Activated CD4-positive, CD25-positive, alpha-beta regulatory T cell treated with anti-CD3 and anti-CD28 coated beads, Interleukin-2, amount 50 U/mL, for 24 hours (primary cell): ENCODE results near the gene ZG16.

Experiments used
- ATAC-seq, 2 donors: fragments of 150-1000 bp; cut with Tn5 transposase; one replicate each; pipeline ENCODE4 v1.10.0; 2021; ENCODE audit warnings: mild to moderate bottlenecking in 1 of 2, moderate library complexity in 1 of 2

Gene ZG16

DNA sequence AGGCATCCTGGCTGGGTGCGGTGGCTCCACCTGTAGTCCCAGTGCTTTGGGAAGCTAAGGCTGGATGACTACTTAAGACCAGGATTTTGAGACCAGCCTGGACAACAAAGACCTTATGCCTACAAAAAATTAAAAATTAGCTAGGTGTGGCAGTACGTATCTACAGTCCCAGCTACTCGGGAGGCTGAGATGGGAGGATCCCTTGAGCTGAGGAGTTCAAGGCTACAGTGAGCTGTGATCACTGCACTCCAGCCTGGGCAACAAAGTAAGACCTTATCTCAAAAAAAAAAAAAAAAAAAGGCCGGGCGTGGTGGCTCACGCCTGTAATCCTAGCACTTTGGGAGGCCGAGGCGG, 48.3 kb downstream of the ZG16 start:
- no peak for ATAC-seq

DNA sequence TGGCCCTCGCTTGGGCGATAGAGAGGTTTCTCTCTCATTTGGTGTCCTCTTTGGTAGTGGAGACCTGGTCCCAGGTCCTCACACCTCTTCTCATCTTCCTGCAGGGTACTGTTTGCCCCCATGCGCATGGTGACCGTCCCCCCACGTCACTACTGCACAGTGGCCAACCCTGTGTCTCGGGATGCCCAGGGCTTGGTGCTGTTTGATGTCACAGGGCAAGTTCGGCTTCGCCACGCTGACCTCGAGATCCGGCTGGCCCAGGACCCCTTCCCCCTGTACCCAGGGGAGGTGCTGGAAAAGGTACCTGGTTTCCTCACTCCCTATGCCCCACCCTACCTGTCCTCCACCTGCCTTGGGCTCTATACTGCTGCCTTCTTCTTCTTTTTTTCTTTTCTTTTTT, 52.7 kb downstream of the ZG16 start:
- ATAC-seq = no peak

DNA sequence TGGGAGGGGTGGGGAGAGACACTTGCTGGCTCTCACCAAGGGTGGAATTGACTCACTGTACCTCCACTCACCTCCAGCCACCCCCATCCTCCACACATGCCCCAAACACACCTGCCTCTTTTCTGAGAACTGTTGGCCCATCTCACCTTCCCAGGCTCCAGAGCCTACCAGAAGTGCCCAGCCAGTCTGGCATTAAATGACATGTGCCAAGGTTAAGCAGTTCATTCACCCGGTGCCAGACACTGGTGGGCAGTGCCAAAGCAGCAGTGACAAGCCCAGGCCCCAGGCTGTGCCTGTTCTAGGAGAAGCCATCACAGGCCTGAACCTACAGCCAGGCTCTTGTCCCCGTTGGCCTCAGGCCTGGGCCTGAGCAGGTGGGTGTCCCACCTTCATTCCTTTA, 53.4 kb downstream of the ZG16 start:
- ATAC-seq = no peak
